ENCODE results near the gene CRTC1. TPM values are rescaled to one million over a fixed set of nuclear protein-coding genes. Genes with fewer than 3 reads are reported as not detected.

CRTC1 gene
- total and polyA plus RNA-seq, 4 donors: 1.5 to 3.5 (median 1.9) TPM

GRCh38 chr19:18762125-18763023, 78.9 kb downstream of the CRTC1 start (continued):
- TF ChIP-seq ZBTB33 (IDR thresholded peaks at IDR 0.05) (no peak), SP1 (IDR thresholded peaks at IDR 0.05) (peak; percentile 46), NR2F2 (IDR thresholded peaks at IDR 0.05) (peak; percentile 19), JUND (IDR thresholded peaks at IDR 0.05) (no peak)

GRCh38 chr19:18763674-18764590, 80.5 kb downstream of the CRTC1 start:
- H3K36me3 ChIP-seq (ENCODE audit: control insufficient read depth in 4 of 4, insufficient read depth in 3 of 4, low read depth in 1 of 4, low read length in 3 of 4): no peaks in the 10 kb centered on the region
- peaks cover 4 to 16% (median 11%) of the 10 kb centered on the region in 4 donors for H3K4me1 ChIP-seq (ENCODE audit: control insufficient read depth in 4 of 4, insufficient read depth in 4 of 4, low read length in 3 of 4)
- TF ChIP-seq REST (IDR thresholded peaks at IDR 0.05) (no peak), SP1 (IDR thresholded peaks at IDR 0.05) (no peak)
- no peaks in the 10 kb centered on the region for H3K27me3 ChIP-seq (ENCODE audit: control insufficient read depth in 4 of 4, insufficient read depth in 4 of 4, low read length in 3 of 4)
- WGBS: 93% methylated on average over 41 of the region's 41 CpGs
- H3K4me3 ChIP-seq (ENCODE audit: low read depth in 1 of 3, low read length in 3 of 3): no peak overlapping the region
- H3K9me3 ChIP-seq (ENCODE audit: control insufficient read depth in 4 of 4, low read length in 3 of 4): no peaks in the 10 kb centered on the region
- no peak overlapping the region for H3K27ac ChIP-seq (ENCODE audit: low read depth in 1 of 2, low read length in 2 of 2)
- no peak for DNase-seq (ENCODE audit: low spot score)
- no peak overlapping the region for H3K9ac ChIP-seq (ENCODE audit: low read depth in 1 of 2, low read length in 2 of 2)

- Histone ChIP-seq H3K9me3 (ENCODE audit: control insufficient read depth in 4 of 4, low read length in 3 of 4) (no peaks in the 10 kb centered on the region), H3K36me3 (ENCODE audit: control insufficient read depth in 4 of 4, insufficient read depth in 3 of 4, low read depth in 1 of 4, low read length in 3 of 4) (no peaks in the 10 kb centered on the region), H3K27ac (ENCODE audit: low read depth in 1 of 2, low read length in 2 of 2) (no peak overlapping the region), H3K4me1 (ENCODE audit: control insufficient read depth in 4 of 4, insufficient read depth in 4 of 4, low read length in 3 of 4) (peaks cover 4 to 16% (median 11%) of the 10 kb centered on the region in 4 donors), H3K4me3 (ENCODE audit: low read depth in 1 of 3, low read length in 3 of 3) (no peak overlapping the region), H3K9ac (ENCODE audit: low read depth in 1 of 2, low read length in 2 of 2) (no peak overlapping the region), H3K27me3 (ENCODE audit: control insufficient read depth in 4 of 4, insufficient read depth in 4 of 4, low read length in 3 of 4) (no peaks in the 10 kb centered on the region)
- no peak for DNase-seq (ENCODE audit: low spot score)
- WGBS: 87% methylated on average over 4 of the region's 4 CpGs
- TF ChIP-seq SP1 (IDR thresholded peaks at IDR 0.05): no peak
- no peak for TF ChIP-seq CTCF (IDR thresholded peaks at IDR 0.05; ENCODE audit: low read depth, low read length, missing input control)
- no peak for TF ChIP-seq FOXA1 (IDR thresholded peaks at IDR 0.05)
- TF ChIP-seq FOXA2 (IDR thresholded peaks at IDR 0.05): no peak
- no peak for TF ChIP-seq RAD21 (IDR thresholded peaks at IDR 0.05)
- TF ChIP-seq ZBTB33 (IDR thresholded peaks at IDR 0.05): no peak
- TF ChIP-seq HNF4G (IDR thresholded peaks at IDR 0.05): no peak
- TF ChIP-seq NR2F2 (IDR thresholded peaks at IDR 0.05): no peak
- TF ChIP-seq GABPA (IDR thresholded peaks at IDR 0.05 in 1 of 2, conservative IDR thresholded peaks at IDR 0.05 in 1 of 2): no peak
- TF ChIP-seq ATF3 (IDR thresholded peaks at IDR 0.05): no peak
- TF ChIP-seq HNF4A (conservative IDR thresholded peaks at IDR 0.05): no peak
- no peak for TF ChIP-seq RXRA (IDR thresholded peaks at IDR 0.05)
- TF ChIP-seq JUND (IDR thresholded peaks at IDR 0.05): no peak
- no peak for TF ChIP-seq TAF1 (conservative IDR thresholded peaks at IDR 0.05)
- no peak for TF ChIP-seq YY1 (IDR thresholded peaks at IDR 0.05)
These were observed 81.1 kb downstream of the CRTC1 start for GRCh38 chr19:18764591-18765051.

Measured in liver (tissue), 9 donors.